Cardiac muscle cell (in vitro differentiated cells and primary cell): ENCODE results near the gene PET100. TPM values are rescaled to one million over a fixed set of nuclear protein-coding genes. Genes with fewer than 3 reads are reported as not detected.

Experiments used
- DNase-seq, 2 donors: peaks; one replicate each; pipeline versions ENCODE4 v3.0.0 to v3.0.0-alpha.2; 2010 to 2017; ENCODE audit warnings: low read depth in 1 of 2, low spot score in 1 of 2
- H3K27ac ChIP-seq: fragments of 200-600 bp; sonication (generic); 2 replicates; pipeline ENCODE4 v1.5.1; 2016
- H3K27me3 ChIP-seq: fragments of 200-600 bp; sonication (generic); 2 replicates; pipeline ENCODE4 v1.6.0; 2016; ENCODE audit warnings: control low read depth
- H3K36me3 ChIP-seq: fragments of 200-600 bp; sonication (generic); 2 replicates; pipeline ENCODE4 v1.5.1; 2016; ENCODE audit warnings: control low read depth
- H3K4me1 ChIP-seq: fragments of 200-600 bp; sonication (generic); 2 replicates; pipeline ENCODE4 v1.8.1; 2017; ENCODE audit warnings: low read depth, mild to moderate bottlenecking, mixed run types
- H3K4me3 ChIP-seq: fragments of 200-600 bp; sonication (generic); 2 replicates; pipeline ENCODE4 v1.5.1; 2016; ENCODE audit warnings: mild to moderate bottlenecking
- H3K9me3 ChIP-seq: fragments of 200-600 bp; sonication (generic); 2 replicates; pipeline ENCODE4 v1.5.1; 2017; ENCODE audit warnings: low read depth, mild to moderate bottlenecking, control low read depth
- polyA plus RNA-seq: library from polyadenylated mRNA; unstranded; fragments of >200 nt; fragmentation: Nextera tagmentation; extraction: Ambion mirVana; gene quantifications from 2 replicates; pipeline ENCODE4 v1.2.1, GENCODE V29; 2016
- total RNA-seq: library from RNA; depleted of rRNA; stranded (reverse); fragments of >200 nt; gene quantifications from 2 replicates; pipeline ENCODE4 v1.2.3, GENCODE V29; 2016
- TF ChIP-seq, protein P1 (sequence below): IDR thresholded peaks from 2 replicates; pipeline ENCODE4 v1.5.1; 2012; ENCODE audit warnings: low read depth, mild to moderate bottlenecking, low read length

Gene PET100
- total and polyA plus RNA-seq, 2 experiments from 2014 or later: 25.0 to 404 TPM

DNA sequence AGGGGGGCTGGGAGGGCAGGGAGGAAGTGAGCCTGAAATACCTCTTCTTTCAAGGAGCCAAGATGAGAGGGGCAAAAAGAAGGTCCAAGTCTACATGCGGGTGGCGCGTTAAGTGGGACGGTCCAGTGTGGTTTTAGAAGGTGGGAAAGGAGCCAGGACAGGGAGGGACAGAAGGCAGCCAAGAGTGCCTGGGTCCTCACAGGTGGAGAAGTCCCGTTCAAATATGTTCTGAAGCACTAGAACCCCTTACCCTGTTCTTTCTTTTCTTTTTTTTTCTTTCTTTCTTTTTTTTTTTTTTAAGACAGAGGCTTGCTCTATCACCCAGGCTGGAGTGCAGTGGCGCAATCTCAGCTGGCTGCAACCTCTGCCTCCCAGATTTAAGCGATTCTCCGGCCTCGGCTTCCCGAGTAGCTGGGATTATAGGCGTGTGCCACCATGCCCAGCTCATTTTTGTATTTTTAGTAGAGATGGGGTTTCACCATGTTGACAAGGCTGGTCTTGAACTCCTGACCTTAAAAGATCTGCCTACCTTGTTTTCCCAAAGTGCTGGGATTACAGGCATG lies 26.6 kb upstream of the PET100 start:
- Histone ChIP-seq H3K4me3 (no peak overlapping the region), H3K27ac (no peak overlapping the region), H3K4me1 (no peaks in the 10 kb centered on the region), H3K36me3 (no peaks in the 10 kb centered on the region), H3K27me3 (peaks cover under 1% of the 10 kb centered on the region), H3K9me3 (no peaks in the 10 kb centered on the region)
- TF ChIP-seq, protein P1, sequence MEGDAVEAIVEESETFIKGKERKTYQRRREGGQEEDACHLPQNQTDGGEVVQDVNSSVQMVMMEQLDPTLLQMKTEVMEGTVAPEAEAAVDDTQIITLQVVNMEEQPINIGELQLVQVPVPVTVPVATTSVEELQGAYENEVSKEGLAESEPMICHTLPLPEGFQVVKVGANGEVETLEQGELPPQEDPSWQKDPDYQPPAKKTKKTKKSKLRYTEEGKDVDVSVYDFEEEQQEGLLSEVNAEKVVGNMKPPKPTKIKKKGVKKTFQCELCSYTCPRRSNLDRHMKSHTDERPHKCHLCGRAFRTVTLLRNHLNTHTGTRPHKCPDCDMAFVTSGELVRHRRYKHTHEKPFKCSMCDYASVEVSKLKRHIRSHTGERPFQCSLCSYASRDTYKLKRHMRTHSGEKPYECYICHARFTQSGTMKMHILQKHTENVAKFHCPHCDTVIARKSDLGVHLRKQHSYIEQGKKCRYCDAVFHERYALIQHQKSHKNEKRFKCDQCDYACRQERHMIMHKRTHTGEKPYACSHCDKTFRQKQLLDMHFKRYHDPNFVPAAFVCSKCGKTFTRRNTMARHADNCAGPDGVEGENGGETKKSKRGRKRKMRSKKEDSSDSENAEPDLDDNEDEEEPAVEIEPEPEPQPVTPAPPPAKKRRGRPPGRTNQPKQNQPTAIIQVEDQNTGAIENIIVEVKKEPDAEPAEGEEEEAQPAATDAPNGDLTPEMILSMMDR: no peak
- DNase-seq: peak in 1 of 2 donors; percentile 55

DNA sequence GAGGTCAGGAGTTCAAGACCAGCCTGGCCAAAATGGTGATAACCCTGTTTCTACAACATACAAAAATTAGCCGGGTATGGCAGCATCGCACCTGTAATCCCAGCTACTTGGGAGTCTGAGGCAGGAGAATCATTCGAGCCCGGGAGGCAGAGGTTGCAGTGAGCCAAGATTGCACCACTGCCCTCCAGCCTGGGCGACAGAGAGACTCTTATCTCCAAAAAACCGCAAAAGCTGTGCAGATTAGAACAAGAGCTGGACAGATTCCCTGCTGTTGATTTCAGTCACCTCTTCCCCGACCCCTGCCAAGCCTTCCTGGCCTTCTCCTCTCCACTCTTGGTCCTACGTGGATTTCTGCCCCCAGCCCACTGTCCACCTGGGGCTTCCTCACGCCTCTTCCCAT lies 25.7 kb upstream of the PET100 start:
- H3K27ac ChIP-seq: no peak overlapping the region
- peak in 1 of 2 donors; percentile 43 for DNase-seq
- TF ChIP-seq, protein P1: no peak
- H3K4me3 ChIP-seq: no peak overlapping the region
- H3K9me3 ChIP-seq: no peaks in the 10 kb centered on the region
- no peaks in the 10 kb centered on the region for H3K4me1 ChIP-seq
- H3K27me3 ChIP-seq: no peaks in the 10 kb centered on the region
- no peaks in the 10 kb centered on the region for H3K36me3 ChIP-seq

DNA sequence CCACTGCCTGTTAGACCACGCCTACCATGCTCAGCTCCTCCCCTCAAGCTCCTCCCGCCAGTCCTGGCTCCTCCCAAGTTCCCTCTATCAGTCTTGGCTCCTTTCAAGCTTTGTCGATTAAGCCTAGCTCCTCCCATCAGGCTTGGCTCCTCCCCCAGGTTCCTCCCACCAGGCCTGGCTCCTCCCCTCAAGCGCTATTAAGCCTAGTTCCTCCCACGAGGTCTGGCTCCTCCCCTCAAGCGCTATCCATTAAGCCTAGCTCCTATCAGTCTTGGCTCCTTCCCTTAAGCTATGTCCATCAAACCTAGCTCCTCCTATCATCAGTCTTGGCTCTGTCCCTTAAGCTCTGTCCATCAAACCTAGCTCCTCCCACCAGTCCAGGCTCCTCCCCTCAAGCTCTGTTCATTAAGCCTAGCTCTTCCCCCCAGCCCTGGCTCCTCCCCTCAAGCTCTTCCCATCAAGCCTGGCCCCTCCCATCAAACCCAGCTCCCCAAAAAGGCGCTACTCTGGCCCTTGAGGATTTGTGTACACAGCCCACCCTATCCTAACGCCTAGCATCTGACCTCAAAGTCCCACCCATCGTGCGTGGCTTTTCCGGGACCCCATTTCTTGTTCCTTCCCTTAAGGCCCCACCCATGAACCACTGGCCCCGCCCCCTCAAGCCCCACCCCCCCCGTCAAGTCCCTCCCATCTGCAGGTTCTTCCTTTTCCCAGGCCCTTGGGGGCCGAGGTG lies 23.9 kb upstream of the PET100 start:
- Histone ChIP-seq H3K4me1 (no peaks in the 10 kb centered on the region), H3K36me3 (no peaks in the 10 kb centered on the region), H3K9me3 (no peaks in the 10 kb centered on the region), H3K27me3 (no peaks in the 10 kb centered on the region), H3K4me3 (no peak overlapping the region), H3K27ac (no peak overlapping the region)
- DNase-seq: peak in 1 of 2 donors; percentile 38
- TF ChIP-seq, protein P1: no peak

DNA sequence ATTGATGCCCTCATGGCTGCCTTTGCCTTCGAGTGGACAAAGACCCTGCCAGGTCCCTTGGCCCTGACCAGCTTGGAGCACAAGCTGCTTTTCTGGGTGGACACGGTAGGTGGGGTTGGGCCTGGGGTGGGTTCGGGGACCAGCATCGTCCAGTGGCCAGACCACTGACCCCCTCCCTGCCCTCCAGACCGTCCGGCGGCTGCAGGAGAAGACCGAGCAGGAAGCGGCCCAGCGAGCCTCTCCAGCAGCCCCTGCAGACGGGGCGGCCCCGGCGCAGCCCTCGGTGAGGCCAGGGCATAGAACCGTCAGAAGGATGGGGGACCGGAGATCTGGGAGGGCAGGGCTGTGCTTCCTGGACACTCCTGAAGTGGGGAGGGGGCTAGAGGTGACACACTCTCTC lies 23.3 kb upstream of the PET100 start:
- no peaks in the 10 kb centered on the region for H3K4me1 ChIP-seq
- no peak overlapping the region for H3K27ac ChIP-seq

DNA sequence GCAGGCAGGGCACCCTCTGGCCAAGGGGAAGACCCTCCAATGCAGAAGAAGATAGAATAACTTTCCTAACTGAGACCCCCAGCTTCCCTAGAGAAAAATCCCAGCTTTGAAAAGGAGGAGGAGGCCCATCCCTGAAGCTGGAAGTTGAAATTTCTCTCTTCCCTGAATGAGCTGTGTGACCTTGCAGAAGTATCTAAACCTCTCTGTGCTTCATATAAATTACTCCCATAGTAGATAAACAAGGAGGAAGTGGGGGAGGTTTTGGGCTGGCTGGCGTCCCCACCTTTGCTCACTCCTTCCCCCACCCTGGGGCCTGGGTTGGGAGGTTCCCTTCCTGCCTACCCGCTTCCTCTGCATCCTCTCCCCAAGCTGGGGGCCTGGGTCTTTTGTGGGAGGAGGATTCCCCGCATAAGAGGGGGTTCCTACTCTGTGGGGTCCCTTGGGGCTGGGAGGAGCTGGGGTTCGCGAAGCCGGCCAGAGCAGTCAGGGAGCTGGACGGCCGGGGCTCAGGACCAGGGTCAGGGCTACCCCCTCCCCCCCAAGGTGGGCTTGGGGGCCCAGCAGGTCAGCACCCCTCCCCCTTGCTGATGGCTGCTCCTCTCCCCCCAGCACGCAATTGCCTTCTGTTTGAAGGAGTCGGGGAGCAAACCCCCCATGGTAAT lies 22.2 kb upstream of the PET100 start:
- TF ChIP-seq, protein P1: no peak
- DNase-seq: no peak

More for the DNA sequence above, 23.3 kb upstream of the PET100 start:
- Histone ChIP-seq H3K36me3 (no peaks in the 10 kb centered on the region), H3K27me3 (no peaks in the 10 kb centered on the region), H3K9me3 (no peaks in the 10 kb centered on the region), H3K4me3 (no peak overlapping the region)
- TF ChIP-seq, protein P1: no peak
- no peak for DNase-seq

More for the DNA sequence above, 22.2 kb upstream of the PET100 start:
- H3K4me1 ChIP-seq: no peaks in the 10 kb centered on the region
- H3K27me3 ChIP-seq: no peaks in the 10 kb centered on the region
- H3K4me3 ChIP-seq: no peak overlapping the region
- H3K27ac ChIP-seq: no peak overlapping the region
- no peaks in the 10 kb centered on the region for H3K9me3 ChIP-seq
- H3K36me3 ChIP-seq: no peaks in the 10 kb centered on the region
